HepG2 (cell line): ENCODE data around the gene PRRT1. TPM values are rescaled to one million over a fixed set of nuclear protein-coding genes. Genes with fewer than 3 reads are reported as not detected.

Experiments
- CCAR2 ChIP-seq: fragments of 200-400 bp; formaldehyde crosslinking; optimal IDR thresholded peaks from 2 replicates; pipeline ENCODE3; 2018; ENCODE audit warnings: low read depth, mild to moderate bottlenecking, low read length, moderate library complexity
- FOXP1 ChIP-seq, 2 experiments: fragments of 450-650 bp in 1 of 2; IDR thresholded peaks; 2 replicates each; pipeline ENCODE4 v1.6.1; 2017 to 2018; ENCODE audit warnings: antibody characterized with exemption in 1 of 2
- GATAD1 ChIP-seq: IDR thresholded peaks from 2 replicates; pipeline ENCODE4 v1.6.1; 2016; ENCODE audit warnings: missing genetic modification reagents, missing compliant biosample characterization
- HDAC1 ChIP-seq: sonication (generic); formaldehyde crosslinking; IDR thresholded peaks from 2 replicates; pipeline ENCODE4 v1.5.1; 2020; ENCODE audit warnings: mild to moderate bottlenecking, missing genetic modification reagents
- KIAA2018 ChIP-seq: sonication (generic); formaldehyde crosslinking; IDR thresholded peaks from 2 replicates; pipeline ENCODE4 v1.5.0; 2020; ENCODE audit warnings: mild to moderate bottlenecking, missing genetic modification reagents, borderline replicate concordance
- SIN3B ChIP-seq: fragments of 150-350 bp; IDR thresholded peaks from 2 replicates; pipeline ENCODE4 v1.6.1; 2014; ENCODE audit warnings: low read length
- TMF1 ChIP-seq: sonication (generic); formaldehyde crosslinking; IDR thresholded peaks from 2 replicates; pipeline ENCODE4 v1.8.1; 2022; ENCODE audit warnings: low read depth, missing genetic modification reagents
- TRAFD1 ChIP-seq: sonication (generic); formaldehyde crosslinking; IDR thresholded peaks from 2 replicates; pipeline ENCODE4 v1.5.1; 2020; ENCODE audit warnings: missing genetic modification reagents, mild to moderate bottlenecking, borderline replicate concordance
- ZBTB8A ChIP-seq: sonication (generic); formaldehyde crosslinking; IDR thresholded peaks from 2 replicates; pipeline ENCODE4 v1.4.0; 2020; ENCODE audit warnings: mild to moderate bottlenecking, low read depth, missing genetic modification reagents, borderline replicate concordance
- ZFP37 ChIP-seq: sonication (generic); formaldehyde crosslinking; IDR thresholded peaks from 2 replicates; pipeline ENCODE4 v1.4.0; 2020; ENCODE audit warnings: missing genetic modification reagents, borderline replicate concordance
- ZFP82 ChIP-seq: sonication (generic); formaldehyde crosslinking; IDR thresholded peaks from 2 replicates; pipeline ENCODE4 v1.5.1; 2020; ENCODE audit warnings: mild to moderate bottlenecking, missing genetic modification reagents, borderline replicate concordance
- ZNF20 ChIP-seq: sonication (generic); formaldehyde crosslinking; IDR thresholded peaks from 2 replicates; pipeline ENCODE4 v1.4.0; 2020; ENCODE audit warnings: mild to moderate bottlenecking, moderate library complexity, missing genetic modification reagents
- ZNF615 ChIP-seq: sonication (generic); formaldehyde crosslinking; IDR thresholded peaks from 2 replicates; pipeline ENCODE4 v1.5.0; 2020; ENCODE audit warnings: mild to moderate bottlenecking, missing genetic modification reagents, borderline replicate concordance
- ZNF713 ChIP-seq: sonication (generic); formaldehyde crosslinking; IDR thresholded peaks from 2 replicates; pipeline ENCODE4 v1.4.0; 2020; ENCODE audit warnings: mild to moderate bottlenecking, missing genetic modification reagents
- ZNF749 ChIP-seq: sonication (generic); formaldehyde crosslinking; IDR thresholded peaks from 2 replicates; pipeline ENCODE4 v1.8.0; 2022; ENCODE audit warnings: mild to moderate bottlenecking, missing genetic modification reagents, moderate library complexity, borderline replicate concordance
- ZNF761 ChIP-seq: sonication (generic); formaldehyde crosslinking; conservative IDR thresholded peaks from 2 replicates; pipeline ENCODE4 v1.4.0; 2020; ENCODE audit warnings: mild to moderate bottlenecking, missing genetic modification reagents
- polyA plus RNA-seq, 8 experiments: library from polyadenylated mRNA; depleted of rRNA in 3 of 8; stranded (reverse) in 7 of 8; unstranded in 1 of 8; fragments of >200 nt; fragmentation: Illumina TruSeq in 4 of 8; extraction: Trizol in 4 of 8; gene quantifications; 2 replicates each; pipeline versions ENCODE4 v1.2.1 to v1.2.3, GENCODE V29; 2011 to 2016; ENCODE audit warnings: low read depth in 4 of 8, missing spikeins in 1 of 8, mixed read lengths in 1 of 8; ENCODE audit not compliant: insufficient read depth in 1 of 8
- total RNA-seq, 5 experiments: library from RNA; depleted of rRNA; stranded (reverse); fragments of >200 nt; fragmentation: Illumina TruSeq; extraction: Trizol; gene quantifications; 2 replicates each; pipeline ENCODE4 v1.2.3, GENCODE V29; 2016; ENCODE audit warnings: low read depth in 1 of 5
- TF ChIP-seq, protein P1 (sequence below): sonication (generic); formaldehyde crosslinking; IDR thresholded peaks from 2 replicates; pipeline ENCODE4 v1.4.0; 2020; ENCODE audit warnings: missing genetic modification reagents

Gene PRRT1
- total and polyA plus RNA-seq, 2 of the 13 experiments (the other 11 are each of a cell fraction or from before 2014, with no cell fraction given) = 0.64 to 1.4 TPM

DNA sequence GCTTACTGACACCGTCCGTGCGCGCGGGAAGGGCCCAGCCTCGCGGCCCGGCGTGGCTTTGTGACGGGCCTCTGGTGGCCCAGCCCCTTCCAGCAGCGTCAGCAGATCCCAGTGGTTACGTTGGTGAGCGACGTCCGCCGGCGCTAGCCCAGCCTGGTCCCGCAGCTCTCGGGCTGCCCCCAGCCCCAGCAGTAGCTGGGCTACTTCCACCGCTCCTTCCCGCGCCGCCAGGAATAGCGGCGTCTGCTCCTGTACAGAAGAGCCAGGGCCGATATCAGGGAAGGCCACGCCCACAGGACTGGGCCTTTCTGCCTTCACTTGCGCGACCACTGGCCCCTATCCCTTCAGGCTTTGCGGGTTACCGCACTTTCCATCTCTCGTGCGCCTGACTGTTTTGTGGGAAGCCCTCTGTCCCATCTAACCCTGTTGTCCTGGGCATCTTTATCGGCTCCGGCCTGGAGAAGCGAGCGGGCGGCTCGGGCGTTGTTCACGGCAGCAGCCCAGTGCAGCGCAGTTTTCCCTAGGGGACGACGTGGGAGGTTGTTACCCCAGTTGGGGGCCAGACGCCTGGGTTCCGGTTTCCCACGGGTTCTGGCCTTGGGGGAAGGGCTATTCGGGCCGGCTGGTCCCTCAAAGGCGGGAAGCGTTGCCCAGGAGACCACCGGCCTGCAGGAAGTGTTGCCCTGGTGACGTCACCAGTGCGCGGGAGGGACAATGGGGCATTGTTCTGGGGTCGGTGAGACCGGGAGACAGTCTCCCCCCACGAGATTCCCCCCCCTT is 44.4 kb upstream of the PRRT1 start (continued):
- 0 out of 2 replicates have a peak, but pooled peaks have one; percentile 76 for TF ChIP-seq TRAFD1 (CRISPR knock-in tag)
- no peak for TF ChIP-seq ZFP37 (CRISPR knock-in tag)
- peak; percentile 86 for TF ChIP-seq HDAC1
- peak; percentile 93; the same call in 1 of the 2 replicates for TF ChIP-seq KIAA2018 (CRISPR knock-in tag)
- 0 out of 2 replicates have a peak, but pooled peaks have one; percentile 29 for TF ChIP-seq ZNF615 (CRISPR knock-in tag)
- peak; percentile 57; the same call in 1 of the 2 replicates for TF ChIP-seq ZNF761 (CRISPR knock-in tag)
- TF ChIP-seq ZNF20 (CRISPR knock-in tag) = no peak
- TF ChIP-seq ZFP82 = peak; percentile 64; the same call in 1 of the 2 replicates
- TF ChIP-seq CCAR2 = no peak
- TF ChIP-seq SIN3B = no peak
- TF ChIP-seq, protein P1, sequence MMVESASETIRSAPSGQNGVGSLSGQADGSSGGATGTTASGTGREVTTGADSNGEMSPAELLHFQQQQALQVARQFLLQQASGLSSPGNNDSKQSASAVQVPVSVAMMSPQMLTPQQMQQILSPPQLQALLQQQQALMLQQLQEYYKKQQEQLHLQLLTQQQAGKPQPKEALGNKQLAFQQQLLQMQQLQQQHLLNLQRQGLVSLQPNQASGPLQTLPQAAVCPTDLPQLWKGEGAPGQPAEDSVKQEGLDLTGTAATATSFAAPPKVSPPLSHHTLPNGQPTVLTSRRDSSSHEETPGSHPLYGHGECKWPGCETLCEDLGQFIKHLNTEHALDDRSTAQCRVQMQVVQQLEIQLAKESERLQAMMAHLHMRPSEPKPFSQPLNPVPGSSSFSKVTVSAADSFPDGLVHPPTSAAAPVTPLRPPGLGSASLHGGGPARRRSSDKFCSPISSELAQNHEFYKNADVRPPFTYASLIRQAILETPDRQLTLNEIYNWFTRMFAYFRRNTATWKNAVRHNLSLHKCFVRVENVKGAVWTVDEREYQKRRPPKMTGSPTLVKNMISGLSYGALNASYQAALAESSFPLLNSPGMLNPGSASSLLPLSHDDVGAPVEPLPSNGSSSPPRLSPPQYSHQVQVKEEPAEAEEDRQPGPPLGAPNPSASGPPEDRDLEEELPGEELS (CRISPR knock-in tag) = no peak; the same call in 1 of the 2 replicates
- peak; percentile 94; the same call in 1 of the 2 replicates for TF ChIP-seq ZNF749 (CRISPR knock-in tag)
- no peak for TF ChIP-seq ZBTB8A (CRISPR knock-in tag)
- TF ChIP-seq GATAD1 = peak; percentile 90
- TF ChIP-seq FOXP1 (IDR thresholded peaks at IDR 0.05) = no peak
- no peak; the same call in none of the 2 replicates for TF ChIP-seq FOXP1 (CRISPR knock-in tag; IDR thresholded peaks at IDR 0.05)
- no peak for TF ChIP-seq ZNF713 (CRISPR knock-in tag)
- TF ChIP-seq TMF1 (CRISPR knock-in tag) = peak; percentile 56; the same call in 1 of the 2 replicates
